ENCODE data around the gene SMAD9. TPM values are rescaled to one million over a fixed set of nuclear protein-coding genes. Genes with fewer than 3 reads are reported as not detected.

Gene SMAD9
- total and polyA plus RNA-seq, 2 of the 13 experiments (the other 11 are each of a cell fraction or from before 2014, with no cell fraction given): 4.2 to 7.7 TPM

DNA sequence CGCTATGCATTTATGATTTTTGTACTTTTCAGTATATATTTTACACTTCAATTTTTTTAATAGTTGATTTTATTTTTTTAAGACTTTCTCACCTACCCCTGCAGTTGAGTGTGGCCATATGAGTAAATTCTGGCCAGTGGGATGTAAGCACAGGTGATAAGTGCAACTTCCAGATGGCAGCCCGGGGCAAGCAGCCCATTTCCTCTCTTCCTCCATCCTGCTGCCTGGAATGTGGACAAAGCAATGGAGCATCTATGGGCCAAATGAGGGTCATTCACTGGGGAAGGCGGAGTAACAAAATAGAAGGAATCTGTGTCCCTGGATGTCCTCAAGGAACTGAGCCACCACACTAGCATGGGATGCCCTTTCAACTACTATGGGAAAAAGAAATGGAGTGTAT lies 88.7 kb downstream of the SMAD9 start (continued):
- TF ChIP-seq, protein P1, sequence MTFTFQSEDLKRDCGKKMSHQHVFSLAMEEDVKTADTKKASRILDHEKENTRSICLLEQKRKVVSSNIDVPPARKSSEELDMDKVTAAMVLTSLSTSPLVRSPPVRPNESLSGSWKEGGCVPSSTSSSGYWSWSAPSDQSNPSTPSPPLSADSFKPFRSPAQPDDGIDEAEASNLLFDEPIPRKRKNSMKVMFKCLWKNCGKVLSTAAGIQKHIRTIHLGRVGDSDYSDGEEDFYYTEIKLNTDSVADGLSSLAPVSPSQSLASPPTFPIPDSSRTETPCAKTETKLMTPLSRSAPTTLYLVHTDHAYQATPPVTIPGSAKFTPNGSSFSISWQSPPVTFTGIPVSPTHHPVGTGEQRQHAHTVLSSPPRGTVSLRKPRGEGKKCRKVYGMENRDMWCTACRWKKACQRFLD (CRISPR knock-in tag; IDR thresholded peaks at IDR 0.05; ENCODE audit: borderline replicate concordance): no peak
- TF ChIP-seq, protein P2, sequence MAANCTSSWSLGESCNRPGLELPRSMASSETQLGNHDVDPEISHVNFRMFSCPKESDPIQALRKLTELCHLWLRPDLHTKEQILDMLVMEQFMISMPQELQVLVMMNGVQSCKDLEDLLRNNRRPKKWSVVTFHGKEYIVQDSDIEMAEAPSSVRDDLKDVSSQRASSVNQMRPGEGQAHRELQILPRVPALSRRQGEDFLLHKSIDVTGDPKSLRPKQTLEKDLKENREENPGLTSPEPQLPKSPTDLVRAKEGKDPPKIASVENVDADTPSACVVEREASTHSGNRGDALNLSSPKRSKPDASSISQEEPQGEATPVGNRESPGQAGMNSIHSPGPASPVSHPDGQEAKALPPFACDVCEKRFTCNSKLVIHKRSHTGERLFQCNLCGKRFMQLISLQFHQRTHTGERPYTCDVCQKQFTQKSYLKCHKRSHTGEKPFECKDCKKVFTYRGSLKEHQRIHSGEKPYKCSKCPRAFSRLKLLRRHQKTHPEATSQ (CRISPR knock-in tag; IDR thresholded peaks at IDR 0.05; ENCODE audit: borderline replicate concordance): no peak
- no peak for TF ChIP-seq MED8 (CRISPR knock-in tag; IDR thresholded peaks at IDR 0.05; ENCODE audit: insufficient replicate concordance)
- TF ChIP-seq RXRA (CRISPR knock-in tag; IDR thresholded peaks at IDR 0.05): no peak
- TF ChIP-seq, protein P3, sequence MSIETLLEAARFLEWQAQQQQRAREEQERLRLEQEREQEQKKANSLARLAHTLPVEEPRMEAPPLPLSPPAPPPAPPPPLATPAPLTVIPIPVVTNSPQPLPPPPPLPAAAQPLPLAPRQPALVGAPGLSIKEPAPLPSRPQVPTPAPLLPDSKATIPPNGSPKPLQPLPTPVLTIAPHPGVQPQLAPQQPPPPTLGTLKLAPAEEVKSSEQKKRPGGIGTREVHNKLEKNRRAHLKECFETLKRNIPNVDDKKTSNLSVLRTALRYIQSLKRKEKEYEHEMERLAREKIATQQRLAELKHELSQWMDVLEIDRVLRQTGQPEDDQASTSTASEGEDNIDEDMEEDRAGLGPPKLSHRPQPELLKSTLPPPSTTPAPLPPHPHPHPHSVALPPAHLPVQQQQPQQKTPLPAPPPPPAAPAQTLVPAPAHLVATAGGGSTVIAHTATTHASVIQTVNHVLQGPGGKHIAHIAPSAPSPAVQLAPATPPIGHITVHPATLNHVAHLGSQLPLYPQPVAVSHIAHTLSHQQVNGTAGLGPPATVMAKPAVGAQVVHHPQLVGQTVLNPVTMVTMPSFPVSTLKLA (IDR thresholded peaks at IDR 0.05): no peak
- TF ChIP-seq SP1 (IDR thresholded peaks at IDR 0.05): no peak
- no peak for TF ChIP-seq SP1 (CRISPR knock-in tag; IDR thresholded peaks at IDR 0.05)
- no peak for TF ChIP-seq HNF4A (CRISPR knock-in tag; IDR thresholded peaks at IDR 0.05)
- no peak for TF ChIP-seq ZNF180 (CRISPR knock-in tag; IDR thresholded peaks at IDR 0.05; ENCODE audit: borderline replicate concordance, low read depth)

DNA sequence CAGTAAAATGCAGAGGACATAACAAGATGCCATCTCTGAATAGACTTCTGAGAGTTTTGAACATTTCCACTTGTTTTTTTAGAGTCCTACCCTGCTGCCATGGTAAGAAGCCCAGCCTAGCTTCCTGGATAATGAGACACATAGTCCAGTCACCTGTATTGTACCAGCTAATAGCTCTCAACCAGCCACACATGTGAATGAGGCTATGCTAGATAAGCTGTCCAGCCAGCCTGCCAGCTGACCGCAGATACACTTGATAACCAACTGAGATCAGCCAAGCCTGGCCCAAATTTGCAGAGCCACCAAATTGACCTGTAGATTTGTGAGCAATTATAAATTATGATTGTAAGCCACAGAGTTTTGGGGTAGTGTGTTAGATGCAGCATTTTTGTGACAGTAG lies 90.3 kb downstream of the SMAD9 start:
- no peaks in the 10 kb centered on the region for H3K79me2 ChIP-seq (ENCODE audit: insufficient read depth, low read length)
- no peak overlapping the region for H3K4me2 ChIP-seq (ENCODE audit: low read depth, low read length)
- H3K27ac ChIP-seq (ENCODE audit: extremely low read length, insufficient read depth, low read length): no peak overlapping the region
- no peaks in the 10 kb centered on the region for H3K9me3 ChIP-seq (ENCODE audit: low read length)
- in situ Hi-C loops (cut with HindIII; ENCODE audit: extremely low pct_ligation_motif_present, low pct_unique_long_range_greater_than_20kb): no loop called here
- no peaks in the 10 kb centered on the region for H3K4me1 ChIP-seq (ENCODE audit: insufficient read depth, low read length)
- H2AFZ ChIP-seq (ENCODE audit: low read length): no peak overlapping the region
- ATAC-seq (no peak), DNase-seq (ENCODE audit: low spot score) (no peak), FAIRE-seq (no peak)
- H3K9ac ChIP-seq (ENCODE audit: insufficient read depth, low read depth, low read length): no peak overlapping the region
- ChIA-PET POLR2A (interaction anchor here (1.1 kb wide), 1 partner anchor 11 kb away, joined by 4 read pairs; the partner anchor contains the start of gene RFXAP), CTCF (ENCODE audit: low intra/inter-chr PET ratio, low total read pairs) (no interaction called here)
- no peaks in the 10 kb centered on the region for H4K20me1 ChIP-seq (ENCODE audit: insufficient read depth, low read length)
- no peaks in the 10 kb centered on the region for H3K27me3 ChIP-seq (ENCODE audit: control insufficient read depth in 1 of 2, insufficient read depth in 2 of 2, low read length in 2 of 2)
- WGBS (ENCODE audit: low lambda C conversion rate): 100% methylated on average over 1 of the region's 1 CpG
- intact Hi-C loops (cut with micrococcal nuclease; ENCODE audit: unreplicated experiment): no loop called here
- no peak for TF ChIP-seq HDAC6 (IDR thresholded peaks at IDR 0.05; ENCODE audit: low read depth, low read length)
- H3K4me3 ChIP-seq (replicated peaks in 1 of 3; ENCODE audit: insufficient read depth in 1 of 3, low read depth in 2 of 3, low read length in 3 of 3): no peak overlapping the region
- BruUV-seq (replicated peaks): no TSS peak
- peaks cover 0 to 17% of the 10 kb centered on the region in 2 experiments; a peak in 3 of 5 replicates for H3K36me3 ChIP-seq (replicated peaks in 1 of 2; ENCODE audit: control insufficient read depth in 1 of 2, insufficient read depth in 2 of 2, low read length in 2 of 2)

All from HepG2 (cell line).